ENCODE data around the gene IP6K3. TPM values are rescaled to one million over a fixed set of nuclear protein-coding genes. Genes with fewer than 3 reads are reported as not detected.

IP6K3 gene
- total RNA-seq, 1 experiment from 2014 or later: 0.06 TPM

GRCh38 chr6:33759887-33760629 lies 13.4 kb upstream of the IP6K3 start:
- DNase-seq (ENCODE audit: low spot score): no peak

GRCh38 chr6:33758815-33759216 lies 12.1 kb upstream of the IP6K3 start:
- no peak for DNase-seq (ENCODE audit: low spot score)

GRCh38 chr6:33757906-33758305 lies 11.2 kb upstream of the IP6K3 start:
- no peak for DNase-seq (ENCODE audit: low spot score)

GRCh38 chr6:33757113-33757512 lies 10.4 kb upstream of the IP6K3 start:
- DNase-seq (ENCODE audit: low spot score): no peak

- no peak for DNase-seq (ENCODE audit: low spot score)
Observed at GRCh38 chr6:33756211-33756954, 9.7 kb upstream of the IP6K3 start.

GRCh38 chr6:33755070-33755869 lies 8.6 kb upstream of the IP6K3 start:
- DNase-seq (ENCODE audit: low spot score): no peak

GRCh38 chr6:33754222-33754621 lies 7.5 kb upstream of the IP6K3 start:
- no peak for DNase-seq (ENCODE audit: low spot score)

GRCh38 chr6:33752646-33753015 lies 5.9 kb upstream of the IP6K3 start:
- no peak for DNase-seq (ENCODE audit: low spot score)

- DNase-seq (ENCODE audit: low spot score): no peak
Observed at GRCh38 chr6:33751771-33752645, 5.3 kb upstream of the IP6K3 start.

GRCh38 chr6:33750244-33750991 lies 3.7 kb upstream of the IP6K3 start:
- DNase-seq (ENCODE audit: low spot score): no peak

GRCh38 chr6:33749401-33749800 lies 2.7 kb upstream of the IP6K3 start:
- no peak for DNase-seq (ENCODE audit: low spot score)

GRCh38 chr6:33748841-33749240 lies 2.1 kb upstream of the IP6K3 start:
- DNase-seq (ENCODE audit: low spot score): no peak

- no peak for DNase-seq (ENCODE audit: low spot score)
Observed at GRCh38 chr6:33747823-33748222, 1.1 kb upstream of the IP6K3 start.

GRCh38 chr6:33746036-33746600 lies 587 bp downstream of the IP6K3 start:
- DNase-seq (ENCODE audit: low spot score): peak; percentile 39

GRCh38 chr6:33745548-33745947 lies 1.2 kb downstream of the IP6K3 start:
- no peak for DNase-seq (ENCODE audit: low spot score)

- DNase-seq (ENCODE audit: low spot score): no peak
Observed at GRCh38 chr6:33744895-33745546, 1.7 kb downstream of the IP6K3 start.

GRCh38 chr6:33744001-33744848 lies 2.5 kb downstream of the IP6K3 start:
- DNase-seq (ENCODE audit: low spot score): peak; percentile 62

- DNase-seq (ENCODE audit: low spot score): no peak
Observed at GRCh38 chr6:33742837-33743236, 3.9 kb downstream of the IP6K3 start.

GRCh38 chr6:33742092-33742491 lies 4.6 kb downstream of the IP6K3 start:
- DNase-seq (ENCODE audit: low spot score): no peak
